GM18951 (cell line): ENCODE data around the gene FARP1.

Experiments
- POLR2A ChIP-seq: IDR thresholded peaks from 4 replicates; pipeline ENCODE4 v1.6.1; 2011; ENCODE audit warnings: mild to moderate bottlenecking; ENCODE audit not compliant: insufficient read length, insufficient read depth; ENCODE audit errors: extremely low read depth
- in situ Hi-C: fragments of 300-500 bp; cut with MboI; formaldehyde crosslinking; loops from one replicate; pipeline ENCODE4 v1.12.0; 2022; ENCODE audit warnings: low sequenced_read_pairs, mixed read lengths, inconsistent platforms; ENCODE audit not compliant: unreplicated experiment

The FARP1 gene

GRCh38 chr13:98445340-98446233 is 302.7 kb downstream of the FARP1 start:
- TF ChIP-seq POLR2A: no peak
- in situ Hi-C loops: loop anchor here (25.0 kb wide), 1 partner anchor 392 kb away; no protein-coding TSS in a partner anchor

GRCh38 chr13:98446234-98446621 is 303.3 kb downstream of the FARP1 start:
- in situ Hi-C loops: loop anchor here (25.0 kb wide), 1 partner anchor 391 kb away; no protein-coding TSS in a partner anchor

DNA sequence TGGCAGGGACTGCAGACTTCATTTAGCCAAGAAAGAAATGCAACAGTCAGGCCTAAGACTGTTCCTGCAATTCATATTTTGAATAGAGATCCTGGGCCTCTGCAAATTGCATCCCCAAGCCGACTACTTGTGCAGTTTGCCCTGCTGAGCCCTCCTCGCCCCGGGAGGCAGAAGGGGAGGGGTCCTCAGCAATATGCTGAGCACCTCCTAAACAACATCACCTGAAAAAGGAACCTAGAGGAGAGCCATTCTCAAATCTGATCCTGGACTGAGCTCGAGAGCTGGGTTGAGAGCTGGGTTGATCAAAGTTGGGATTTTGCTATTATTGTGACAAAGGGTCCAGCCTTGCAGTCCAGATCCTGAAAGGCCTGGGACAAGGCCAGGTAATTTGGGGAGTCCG is 304.2 kb downstream of the FARP1 start:
- in situ Hi-C loops: loop anchor here (25.0 kb wide), 1 partner anchor 390 kb away; no protein-coding TSS in a partner anchor
- no peak for TF ChIP-seq POLR2A

More at GRCh38 chr13:98446234-98446621, 303.3 kb downstream of the FARP1 start:
- no peak for TF ChIP-seq POLR2A

GRCh38 chr13:98447881-98448641 is 305.2 kb downstream of the FARP1 start:
- no peak for TF ChIP-seq POLR2A
- in situ Hi-C loops: loop anchor here (25.0 kb wide), 1 partner anchor 389 kb away; no protein-coding TSS in a partner anchor

DNA sequence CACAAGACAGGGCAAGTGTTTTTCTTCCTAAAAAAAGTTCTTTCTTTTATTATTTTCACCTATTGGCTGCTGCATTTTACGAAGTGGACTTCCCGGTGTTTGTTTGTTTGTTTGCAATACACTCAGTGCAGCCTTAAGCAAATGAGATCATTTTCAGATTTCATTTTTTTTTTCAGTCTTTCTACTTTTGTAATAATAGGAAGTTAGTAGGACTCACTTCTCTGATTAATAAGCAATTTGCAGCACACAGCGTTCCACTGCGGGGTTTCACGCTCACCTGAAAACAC is 305.7 kb downstream of the FARP1 start:
- in situ Hi-C loops: loop anchor here (25.0 kb wide), 1 partner anchor 389 kb away; no protein-coding TSS in a partner anchor
- TF ChIP-seq POLR2A: no peak

DNA sequence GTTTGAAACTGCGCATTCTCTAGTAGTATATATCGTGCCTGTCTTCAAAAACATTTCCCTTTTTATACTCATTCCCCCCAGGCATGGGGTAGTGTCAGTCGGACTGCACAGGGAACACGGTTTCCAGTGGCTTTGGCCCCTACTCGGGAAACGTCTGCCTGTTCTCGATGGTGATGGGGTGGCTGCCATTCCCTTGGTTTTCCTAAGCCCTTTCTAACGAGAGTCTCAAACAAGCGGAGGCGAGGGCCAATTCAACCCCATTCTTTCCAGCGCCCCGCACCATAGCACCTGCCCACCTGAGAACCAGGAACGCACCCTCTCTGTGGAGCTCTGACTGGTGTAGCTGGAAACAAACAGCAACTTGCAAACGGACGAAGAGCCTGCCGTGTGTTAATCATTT is 306.4 kb downstream of the FARP1 start:
- in situ Hi-C loops: loop anchor here (25.0 kb wide), 1 partner anchor 388 kb away; no protein-coding TSS in a partner anchor
- no peak for TF ChIP-seq POLR2A

- no peak for TF ChIP-seq POLR2A
- in situ Hi-C loops: no loop called here
These were observed 307.1 kb downstream of the FARP1 start for GRCh38 chr13:98450026-98450425.

DNA sequence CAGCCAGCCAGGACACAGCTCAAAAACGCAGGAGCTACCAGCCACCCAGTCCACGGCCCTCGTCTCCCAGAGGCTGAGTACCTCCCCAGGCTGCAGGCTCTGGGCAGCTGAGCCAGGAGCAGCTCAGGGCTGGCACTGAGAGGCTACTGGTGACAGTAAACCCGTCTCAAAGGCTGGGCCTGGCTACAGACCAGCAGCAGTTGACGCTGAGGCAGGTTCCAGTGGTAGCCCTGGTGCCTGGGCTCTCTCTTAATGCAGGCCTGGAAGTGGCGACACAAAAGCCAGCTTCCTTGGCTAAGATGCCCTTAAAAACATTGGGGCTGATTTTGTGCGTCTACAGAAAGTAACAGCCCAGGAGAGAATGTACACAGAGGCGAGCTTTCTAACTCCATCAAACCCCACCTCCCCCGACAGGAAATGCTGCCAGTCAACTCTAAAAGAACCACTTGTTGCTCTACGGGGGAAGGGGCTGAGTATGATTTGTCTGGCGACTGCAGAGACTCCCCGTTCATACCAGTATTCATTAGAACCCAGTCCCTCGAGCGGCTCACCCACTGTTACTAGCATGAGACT is 307.7 kb downstream of the FARP1 start:
- TF ChIP-seq POLR2A: no peak
- in situ Hi-C loops: no loop called here

DNA sequence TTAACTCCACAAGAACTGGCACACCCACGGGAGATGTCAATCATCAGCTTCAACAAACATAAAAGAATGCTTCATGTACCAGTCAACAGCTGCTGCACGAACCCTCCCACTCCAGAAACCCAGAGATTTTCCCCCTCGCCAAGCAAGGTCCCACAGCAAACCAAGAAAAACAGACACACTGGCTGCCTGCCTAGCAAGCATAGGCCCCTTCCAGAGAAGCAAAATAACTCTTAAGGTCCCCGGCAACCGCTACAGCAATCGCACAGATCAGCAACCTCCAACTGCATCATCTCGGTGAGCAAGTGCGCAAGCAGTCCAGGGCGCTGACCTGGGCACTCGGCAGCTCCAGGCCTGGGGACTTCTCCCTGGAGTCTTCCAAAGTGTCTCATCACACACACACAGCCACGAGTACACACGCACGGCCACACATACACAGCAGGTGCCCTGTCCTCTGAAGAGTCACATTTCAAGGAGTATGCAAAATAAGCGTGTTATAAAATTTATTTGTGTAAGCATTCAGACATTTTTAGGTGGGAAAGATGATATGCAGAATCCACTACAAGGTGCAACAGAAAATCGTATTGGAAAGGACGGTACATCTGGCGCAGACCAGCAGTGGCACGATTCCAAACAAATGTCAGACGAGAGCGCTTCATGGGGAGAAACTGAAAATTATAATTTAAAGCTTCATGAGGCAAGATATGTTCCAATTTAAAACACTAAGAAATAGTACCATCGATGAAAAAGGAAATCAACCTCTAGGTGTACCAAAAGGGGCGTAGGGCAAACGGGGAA is 309.0 kb downstream of the FARP1 start:
- no peak for TF ChIP-seq POLR2A
- in situ Hi-C loops: no loop called here

- in situ Hi-C loops: no loop called here
- no peak for TF ChIP-seq POLR2A
These were observed 310.3 kb downstream of the FARP1 start for GRCh38 chr13:98452851-98453843.

GRCh38 chr13:98454389-98454881 is 311.5 kb downstream of the FARP1 start:
- in situ Hi-C loops: no loop called here

More at GRCh38 chr13:98454389-98454881, 311.5 kb downstream of the FARP1 start:
- TF ChIP-seq POLR2A: no peak
